T-cell (primary cell): ENCODE results near the gene TECPR2. TPM values are rescaled to one million over a fixed set of nuclear protein-coding genes. Genes with fewer than 3 reads are reported as not detected.
"Not testable (repeated sequence)": the region's sequence is repeated elsewhere in the genome, so short reads cannot be mapped to it uniquely, and the experiment has no call there.

ENCODE experiments used
- ATAC-seq, 4 experiments: fragments of 200-7000 bp in 3 of 4; fragments of 150-1000 bp in 1 of 4; cut with Tn5 transposase; replicated peaks in 1 of 4; 1 replicate in 3 of 4; 2 replicates in 1 of 4; pipeline ENCODE4 v1.10.0; 2021; ENCODE audit warnings: moderate library complexity in 3 of 4, mild to moderate bottlenecking in 2 of 4, moderate number of reproducible peaks in 1 of 4
- CTCF ChIA-PET, 2 donors: fragments of 300-600 bp; sonication (Branson Sonifier 250); formaldehyde crosslinking; loops; one replicate each; lab custom pipeline; 2022; ENCODE audit warnings: antibody characterized with exemption in 2 of 2; lab: Charles Lee
- POLR2A ChIA-PET, 2 donors: fragments of 300-600 bp; sonication (Branson Sonifier 250); formaldehyde crosslinking; loops; one replicate each; lab custom pipeline; 2022; ENCODE audit warnings: antibody characterized with exemption in 2 of 2; lab: Charles Lee
- DNase-seq, 35 experiments: peaks; one replicate each; pipeline versions ENCODE4 v3.0.0 to v3.0.0-alpha.2; 2013 to 2023
- H3K27ac ChIP-seq: one replicate; pipeline ENCODE4 v1.5.1; 2013; ENCODE audit warnings: low read length
- H3K27me3 ChIP-seq, 2 experiments: replicated peaks in 1 of 2; 1 replicate in 1 of 2; 2 replicates in 1 of 2; pipeline versions ENCODE4 v1.6.1 to v1.7.0; 2013; ENCODE audit warnings: low read length in 1 of 2, mixed read lengths in 1 of 2; ENCODE audit not compliant: control insufficient read depth in 2 of 2, insufficient read depth in 2 of 2; ENCODE audit errors: extremely low read depth in 1 of 2
- H3K36me3 ChIP-seq, 2 donors: 1 replicate in 1 of 2; 2 replicates in 1 of 2; pipeline versions ENCODE4 v1.6.1 to v1.7.0; 2013; ENCODE audit warnings: low read length in 1 of 2; ENCODE audit not compliant: control insufficient read depth in 2 of 2, insufficient read depth in 1 of 2; ENCODE audit errors: extremely low read depth in 1 of 2
- H3K4me1 ChIP-seq, 2 experiments: 1 replicate in 1 of 2; 2 replicates in 1 of 2; pipeline versions ENCODE4 v1.6.1 to v1.7.0; 2013; ENCODE audit warnings: low read length in 2 of 2, mixed read lengths in 1 of 2; ENCODE audit not compliant: insufficient read depth in 2 of 2, control insufficient read depth in 1 of 2; ENCODE audit errors: extremely low read depth in 1 of 2
- H3K4me3 ChIP-seq, 2 donors: 1 replicate in 1 of 2; 2 replicates in 1 of 2; pipeline versions ENCODE4 v1.5.1 to v1.7.0; 2013; ENCODE audit warnings: mild to moderate bottlenecking in 2 of 2, low read length in 1 of 2, moderate library complexity in 1 of 2; ENCODE audit not compliant: control insufficient read depth in 1 of 2; ENCODE audit errors: extremely low read depth in 1 of 2
- H3K9me3 ChIP-seq: 2 replicates; pipeline ENCODE4 v1.7.0; 2013
- H3K27ac Mint-ChIP-seq, 2 donors: one replicate each; pipeline ENCODE4 v1.8.0; 2020 to 2021; ENCODE audit warnings: mild to moderate bottlenecking in 2 of 2, mixed read lengths in 2 of 2
- H3K27me3 Mint-ChIP-seq, 2 donors: one replicate each; pipeline ENCODE4 v1.8.0; 2021 to 2022; ENCODE audit warnings: mixed read lengths in 2 of 2
- H3K36me3 Mint-ChIP-seq: one replicate; pipeline ENCODE4 v1.8.0; 2021; ENCODE audit warnings: mixed read lengths
- H3K4me1 Mint-ChIP-seq, 3 donors: one replicate each; pipeline ENCODE4 v1.8.0; 2020 to 2022; ENCODE audit warnings: mixed read lengths in 3 of 3, mild to moderate bottlenecking in 1 of 3
- H3K4me3 Mint-ChIP-seq, 3 donors: one replicate each; pipeline ENCODE4 v1.8.0; 2020 to 2022; ENCODE audit warnings: mild to moderate bottlenecking in 3 of 3, mixed read lengths in 3 of 3, moderate library complexity in 3 of 3
- H3K9me3 Mint-ChIP-seq, 3 donors: one replicate each; pipeline ENCODE4 v1.8.0; 2020 to 2022; ENCODE audit warnings: mixed read lengths in 3 of 3
- WGBS: methylation state at CpG from one replicate; pipeline ENCODE4 v1.1.5; 2013; ENCODE audit warnings: missing lambda C conversion rate; ENCODE audit not compliant: insufficient coverage; 5-methylcytosine and 5-hydroxymethylcytosine counted together
- total RNA-seq, 35 experiments: library from RNA in 6 of 35; stranded (reverse) in 6 of 35; fragments of 120-200 nt in 1 of 35; gene quantifications; one replicate each; pipeline versions ENCODE4 v1.2.1 to v1.2.4 and lab custom pipeline; 2013 to 2026

TECPR2 gene
- total RNA-seq, 5 donors from 2014 or later (not counting 1 experiment from before 2014, with no cell fraction given): 8.6 to 16.5 (median 10.8) TPM

DNA sequence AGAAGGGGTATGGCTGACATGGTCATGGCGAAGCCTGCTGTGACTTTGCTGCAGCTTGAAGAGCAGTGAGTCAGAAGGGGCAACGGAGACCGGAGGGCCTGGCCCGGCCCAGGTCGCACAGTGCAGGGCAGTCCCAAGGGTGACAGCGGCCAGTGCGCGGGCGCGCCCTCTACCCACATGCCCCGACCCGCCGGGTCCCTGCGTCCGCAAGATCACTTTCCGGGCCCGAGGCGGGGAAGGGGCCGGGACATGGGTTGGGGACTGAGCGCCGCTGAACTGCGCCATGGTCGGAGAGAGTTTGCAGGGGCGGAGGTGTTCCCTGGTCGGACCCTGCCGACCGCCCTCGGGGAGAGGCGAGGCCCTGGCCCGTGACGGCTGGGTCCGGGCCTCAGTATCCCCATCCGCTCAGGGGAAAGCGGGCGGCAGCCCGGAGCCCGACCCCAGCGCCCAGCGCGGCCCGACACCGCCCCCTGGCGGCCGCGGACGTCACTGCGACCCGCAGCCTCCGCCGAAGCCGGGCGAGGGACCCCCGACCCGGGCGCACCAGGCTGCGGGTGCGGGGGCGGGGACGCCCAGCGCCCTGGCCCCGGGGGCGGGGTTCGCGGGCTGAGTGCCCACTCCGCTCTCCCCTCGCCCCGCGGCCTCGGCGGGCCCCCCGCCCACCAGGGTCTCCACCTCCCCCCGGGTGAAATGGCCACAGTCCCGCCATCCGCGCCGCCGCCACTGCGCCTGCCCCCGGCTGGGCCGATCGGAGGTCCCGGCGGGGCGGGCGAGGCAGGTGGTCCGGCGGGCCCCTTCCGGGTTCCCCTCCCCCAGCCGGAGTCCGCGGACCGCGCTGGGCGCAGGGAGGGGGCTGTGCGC lies 154.0 kb downstream of the TECPR2 start:
- H3K9me3 ChIP-seq: no peaks in the 10 kb centered on the region
- Mint-ChIP-seq H3K4me1 (peaks cover 3 to 5% (median 5%) of the 10 kb centered on the region in 3 donors), H3K36me3 (no peaks in the 10 kb centered on the region), H3K27me3 (peaks cover 0 to 15% of the 10 kb centered on the region in 2 donors), H3K9me3 (no peaks in the 10 kb centered on the region), H3K4me3 (peak overlapping the region; percentile 66 to 83 (median 81)), H3K27ac (no peak overlapping the region)
- POLR2A ChIA-PET: no interaction called here
- peak; percentile 85 to 88 (median 87) for ATAC-seq
- WGBS: 2% methylated on average over 95 of the region's 95 CpGs
- DNase-seq: peak in 26 of 35 experiments; percentile 25 to 77 (median 48)
- H3K36me3 ChIP-seq: no peaks in the 10 kb centered on the region
- peaks cover 0 to 10% of the 10 kb centered on the region in 2 experiments for H3K4me1 ChIP-seq
- H3K27me3 ChIP-seq: peaks cover 2 to 26% of the 10 kb centered on the region in 2 experiments
- H3K27ac ChIP-seq: no peak overlapping the region
- CTCF ChIA-PET: interaction anchor here (1.0 to 2.4 kb wide), 3 partner anchors 8 to 109 kb away, joined by 3 to 11 read pairs (median 3); no protein-coding TSS in a partner anchor
- H3K4me3 ChIP-seq: peak overlapping the region; percentile 47 to 52

DNA sequence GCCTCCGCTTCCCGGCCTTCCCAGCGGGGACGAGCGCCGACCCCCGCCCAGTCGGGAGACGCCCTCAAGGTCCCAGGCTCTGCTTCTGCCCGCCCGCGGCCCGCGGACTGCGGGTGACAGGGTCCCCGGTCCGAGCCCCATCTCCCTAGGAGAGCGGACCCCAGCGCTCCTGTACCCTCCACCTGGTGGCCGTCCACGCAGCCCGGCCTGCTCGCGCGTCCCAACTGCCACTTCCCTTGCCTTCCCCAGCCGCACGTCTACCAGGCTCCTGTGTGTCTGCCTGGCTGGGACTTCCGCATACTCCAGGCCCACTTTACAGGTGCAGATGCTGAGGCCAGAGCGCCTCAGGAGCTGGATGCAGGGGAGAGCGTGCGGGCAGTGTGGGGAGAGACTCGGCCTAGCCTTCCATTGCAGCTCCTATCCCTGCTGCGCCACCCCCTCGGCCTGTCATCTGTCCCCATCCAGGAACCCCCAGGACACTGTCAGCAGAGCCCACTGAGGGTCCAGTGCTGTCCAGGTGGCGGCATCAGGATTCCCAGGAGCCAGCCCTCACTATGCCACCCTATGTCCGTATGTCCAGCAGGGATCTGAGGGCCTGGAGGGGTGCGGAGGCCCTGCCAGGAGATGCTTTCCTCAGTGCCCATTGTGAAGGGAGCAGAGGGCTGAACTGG lies 154.8 kb downstream of the TECPR2 start:
- Histone ChIP-seq H3K36me3 (no peaks in the 10 kb centered on the region), H3K9me3 (no peaks in the 10 kb centered on the region), H3K4me3 (peak overlapping the region; percentile 24 to 52), H3K27me3 (peaks cover 2 to 26% of the 10 kb centered on the region in 2 experiments), H3K27ac (no peak overlapping the region), H3K4me1 (peaks cover 0 to 11% of the 10 kb centered on the region in 2 experiments)
- ATAC-seq (peak in 3 of 4 experiments; percentile 15 to 35 (median 26)), DNase-seq (peak in 1 of 35 experiments; percentile 23)
- Mint-ChIP-seq H3K4me1 (peaks cover 3 to 5% (median 5%) of the 10 kb centered on the region in 3 donors), H3K36me3 (no peaks in the 10 kb centered on the region), H3K27me3 (peaks cover 0 to 15% of the 10 kb centered on the region in 2 donors), H3K4me3 (peak overlapping the region; percentile 65 to 75 (median 74)), H3K9me3 (no peaks in the 10 kb centered on the region), H3K27ac (no peak overlapping the region)
- 31% methylated on average over 37 of the region's 37 CpGs for WGBS
- ChIA-PET POLR2A (no interaction called here), CTCF (interaction anchor here (0.8 to 1.2 kb wide), 3 partner anchors 11 to 87 kb away, joined by 3 to 7 read pairs (median 6); no protein-coding TSS in a partner anchor)

DNA sequence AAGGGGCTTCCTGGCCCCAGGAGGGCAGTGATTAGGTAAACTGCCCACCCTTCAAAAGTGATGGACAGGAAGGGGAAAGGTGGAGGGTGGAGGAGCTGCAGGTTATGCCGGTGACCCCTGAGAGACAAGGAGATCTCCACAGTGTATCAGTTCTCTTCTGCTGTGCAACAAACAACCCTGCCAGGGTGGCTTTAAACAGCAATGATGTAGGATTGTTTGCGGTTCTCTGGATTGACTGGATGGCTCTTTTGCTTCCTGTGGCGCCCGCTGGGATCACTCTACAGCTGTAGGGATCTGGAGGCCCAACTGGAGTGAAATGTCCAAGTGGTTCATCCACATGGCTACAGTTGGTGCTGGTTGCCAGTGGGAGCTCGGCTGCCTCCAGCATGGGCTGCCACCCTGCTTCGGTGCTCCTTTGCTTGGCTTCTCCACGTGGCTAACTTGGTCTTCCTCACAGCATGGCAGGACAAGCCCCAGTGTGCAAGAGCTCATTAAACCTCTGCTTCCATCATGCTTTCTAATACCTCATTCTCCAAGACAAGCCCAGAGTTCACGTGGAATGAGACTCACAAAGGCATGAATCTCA lies 155.4 kb downstream of the TECPR2 start:
- no peaks in the 10 kb centered on the region for H3K36me3 ChIP-seq
- H3K27me3 ChIP-seq: peaks cover 2 to 26% of the 10 kb centered on the region in 2 experiments
- H3K9me3 Mint-ChIP-seq: no peaks in the 10 kb centered on the region
- DNase-seq: no peak
- no peaks in the 10 kb centered on the region for H3K36me3 Mint-ChIP-seq
- WGBS: 86% methylated on average over 6 of the region's 8 CpGs
- peak overlapping the region; percentile 65 to 75 (median 74) for H3K4me3 Mint-ChIP-seq
- no peak overlapping the region for H3K4me3 ChIP-seq
- CTCF ChIA-PET: interaction anchor here (0.7 to 1.2 kb wide), 5 partner anchors 9 to 87 kb away, joined by 3 to 7 read pairs (median 3); no protein-coding TSS in a partner anchor
- H3K4me1 Mint-ChIP-seq: peaks cover 6 to 11% (median 10%) of the 10 kb centered on the region in 3 donors
- POLR2A ChIA-PET: no interaction called here
- H3K4me1 ChIP-seq: peaks cover 0 to 17% of the 10 kb centered on the region in 2 experiments
- H3K9me3 ChIP-seq: no peaks in the 10 kb centered on the region
- H3K27ac ChIP-seq: no peak overlapping the region
- peaks cover 0 to 15% of the 10 kb centered on the region in 2 donors for H3K27me3 Mint-ChIP-seq
- ATAC-seq: no peak
- H3K27ac Mint-ChIP-seq: no peak overlapping the region

DNA sequence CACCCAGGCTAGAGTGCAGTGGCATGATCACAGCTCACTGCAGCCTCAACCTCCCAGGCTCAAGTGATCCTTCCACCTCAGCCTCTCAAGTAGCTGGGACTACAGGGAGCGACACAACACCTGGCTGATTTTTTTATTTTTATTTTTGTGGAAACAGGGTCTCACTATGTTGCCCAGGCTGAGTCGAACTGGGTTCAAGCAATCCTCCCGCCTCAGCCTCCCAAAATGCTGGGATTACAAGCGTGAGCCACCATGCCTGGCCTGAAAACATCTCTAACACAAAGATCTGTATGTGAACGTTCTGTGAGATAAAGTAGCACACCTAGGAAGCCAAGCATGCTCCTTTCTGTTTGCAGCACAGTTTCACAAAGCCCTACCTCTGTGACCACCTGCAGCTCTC lies 157.0 kb downstream of the TECPR2 start:
- H3K27ac ChIP-seq, H3K27ac Mint-ChIP-seq, H3K36me3 Mint-ChIP-seq, DNase-seq, POLR2A ChIA-PET, ATAC-seq, H3K36me3 ChIP-seq, H3K9me3 Mint-ChIP-seq, H3K4me3 Mint-ChIP-seq, H3K4me3 ChIP-seq, H3K27me3 Mint-ChIP-seq, H3K9me3 ChIP-seq: not testable (repeated sequence)
- Histone ChIP-seq H3K4me1 (peaks cover 5 to 33% of the 10 kb centered on the region in 2 experiments), H3K27me3 (peaks cover 2 to 21% of the 10 kb centered on the region in 2 experiments)
- 87% methylated on average over 4 of the region's 5 CpGs for WGBS
- H3K4me1 Mint-ChIP-seq: peaks cover 18 to 24% (median 22%) of the 10 kb centered on the region in 3 donors
- CTCF ChIA-PET: interaction anchor here in 1 of 2 donors (0.7 kb wide), 1 partner anchor 88 kb away, joined by 3 read pairs; no protein-coding TSS in a partner anchor

DNA sequence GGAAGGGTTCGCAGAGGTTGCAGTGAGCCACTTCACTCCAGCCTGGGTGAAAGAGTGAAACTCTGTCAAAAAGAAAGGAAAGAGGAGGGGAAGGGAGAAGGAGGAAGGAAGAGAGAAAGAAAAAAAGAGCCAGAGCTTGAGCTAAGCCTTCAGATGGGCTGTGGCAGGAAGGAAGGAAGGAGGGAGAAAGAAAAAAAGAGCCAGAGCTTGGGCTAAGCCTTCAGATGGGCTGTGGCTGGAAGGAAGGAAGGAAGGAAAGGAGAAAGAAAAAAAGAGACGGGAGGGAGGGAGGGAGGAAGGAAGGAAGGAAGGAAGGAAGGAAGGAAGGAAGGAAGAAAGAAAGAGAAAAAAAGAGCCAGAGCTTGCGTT lies 160.4 kb downstream of the TECPR2 start:
- peaks cover 11 to 36% of the 10 kb centered on the region in 2 experiments for H3K4me1 ChIP-seq
- Mint-ChIP-seq H3K9me3 (no peaks in the 10 kb centered on the region), H3K4me1 (peaks cover 26 to 32% (median 31%) of the 10 kb centered on the region in 3 donors), H3K27me3 (no peaks in the 10 kb centered on the region), H3K36me3 (no peaks in the 10 kb centered on the region), H3K4me3 (peak overlapping the region; percentile 62 to 77 (median 76)), H3K27ac (peak overlapping the region; percentile 69 to 70)
- no peaks in the 10 kb centered on the region for H3K9me3 ChIP-seq
- CTCF ChIA-PET: interaction anchor here (0.6 to 1.1 kb wide), 2 partner anchors 42 to 86 kb away, joined by 3 to 8 read pairs; no protein-coding TSS in a partner anchor
- no peaks in the 10 kb centered on the region for H3K27me3 ChIP-seq
- no peaks in the 10 kb centered on the region for H3K36me3 ChIP-seq
- H3K27ac ChIP-seq: peak overlapping the region; percentile 67
- POLR2A ChIA-PET: no interaction called here
- WGBS: 10% methylated on average over 3 of the region's 3 CpGs
- ATAC-seq (no peak), DNase-seq (no peak)
- H3K4me3 ChIP-seq: no peak overlapping the region
